Coronary artery (tissue), 2 donors: ENCODE results near the gene ZMIZ1.

Experiments
- DNase-seq: peaks from one replicate; pipeline ENCODE4 v3.0.0-alpha.2; 2017; ENCODE audit warnings: low spot score
- H3K27ac ChIP-seq, 2 donors: fragments of 200-600 bp; sonication (generic); one replicate each; pipeline ENCODE4 v1.5.1; 2016 to 2019
- H3K4me3 ChIP-seq: fragments of 200-600 bp; sonication (generic); 2 replicates; pipeline ENCODE4 v1.5.1; 2016; ENCODE audit warnings: mild to moderate bottlenecking, moderate library complexity
- TF ChIP-seq, protein P1 (sequence below): fragments of 200-600 bp; sonication (generic); IDR thresholded peaks from one replicate; pipeline ENCODE4 v1.5.1; 2019; ENCODE audit warnings: antibody characterized with exemption

The ZMIZ1 gene

DNA sequence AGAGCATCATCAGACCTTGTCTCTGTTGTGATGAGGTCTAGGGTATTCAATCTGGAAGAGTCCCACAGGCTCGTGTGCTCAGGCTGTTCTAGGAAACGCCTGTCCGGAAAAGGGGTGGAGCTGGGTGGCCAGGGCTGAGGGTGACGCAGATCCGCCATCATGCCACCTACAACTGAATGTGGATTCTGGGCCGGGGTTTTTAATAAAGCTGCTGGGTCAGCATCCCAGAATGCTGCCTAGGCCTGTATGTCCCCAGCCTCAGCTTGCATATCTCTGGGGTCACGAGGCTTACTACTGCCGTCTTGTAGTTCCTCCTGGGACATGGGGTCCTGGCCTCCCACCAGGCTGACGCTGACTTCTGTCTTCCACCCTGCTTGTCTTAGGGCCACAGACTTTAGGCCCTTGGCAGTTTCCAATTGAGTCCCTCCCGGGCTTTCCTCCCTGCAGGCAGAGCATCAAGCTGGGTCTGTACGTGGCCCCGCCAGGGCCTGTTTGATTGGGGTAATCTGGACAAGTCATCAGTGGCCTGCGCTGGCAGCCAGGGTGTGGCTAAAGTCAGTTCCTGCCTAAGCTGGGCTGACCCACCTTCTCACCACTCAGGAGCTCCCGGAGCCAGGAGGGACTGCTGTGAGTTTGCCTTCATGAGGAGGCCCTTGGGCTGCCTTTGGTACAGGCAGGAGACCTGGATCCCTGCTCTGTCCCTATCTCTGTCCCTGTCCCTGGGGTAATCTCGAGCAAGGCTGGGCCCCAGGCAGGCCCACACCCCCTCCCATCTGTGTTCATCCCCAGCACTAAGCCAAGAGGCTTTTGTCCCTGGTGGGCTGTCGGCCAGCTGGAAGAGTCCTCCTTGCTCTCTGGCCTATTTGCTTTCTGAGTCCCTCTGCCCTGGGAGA is 79.9 kb downstream of the ZMIZ1 start:
- no peak for DNase-seq
- TF ChIP-seq, protein P1, sequence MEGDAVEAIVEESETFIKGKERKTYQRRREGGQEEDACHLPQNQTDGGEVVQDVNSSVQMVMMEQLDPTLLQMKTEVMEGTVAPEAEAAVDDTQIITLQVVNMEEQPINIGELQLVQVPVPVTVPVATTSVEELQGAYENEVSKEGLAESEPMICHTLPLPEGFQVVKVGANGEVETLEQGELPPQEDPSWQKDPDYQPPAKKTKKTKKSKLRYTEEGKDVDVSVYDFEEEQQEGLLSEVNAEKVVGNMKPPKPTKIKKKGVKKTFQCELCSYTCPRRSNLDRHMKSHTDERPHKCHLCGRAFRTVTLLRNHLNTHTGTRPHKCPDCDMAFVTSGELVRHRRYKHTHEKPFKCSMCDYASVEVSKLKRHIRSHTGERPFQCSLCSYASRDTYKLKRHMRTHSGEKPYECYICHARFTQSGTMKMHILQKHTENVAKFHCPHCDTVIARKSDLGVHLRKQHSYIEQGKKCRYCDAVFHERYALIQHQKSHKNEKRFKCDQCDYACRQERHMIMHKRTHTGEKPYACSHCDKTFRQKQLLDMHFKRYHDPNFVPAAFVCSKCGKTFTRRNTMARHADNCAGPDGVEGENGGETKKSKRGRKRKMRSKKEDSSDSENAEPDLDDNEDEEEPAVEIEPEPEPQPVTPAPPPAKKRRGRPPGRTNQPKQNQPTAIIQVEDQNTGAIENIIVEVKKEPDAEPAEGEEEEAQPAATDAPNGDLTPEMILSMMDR, result no peak
- Histone ChIP-seq H3K4me3 (peak overlapping the region; percentile 10), H3K27ac (peak overlapping the region; percentile 81 to 91)

DNA sequence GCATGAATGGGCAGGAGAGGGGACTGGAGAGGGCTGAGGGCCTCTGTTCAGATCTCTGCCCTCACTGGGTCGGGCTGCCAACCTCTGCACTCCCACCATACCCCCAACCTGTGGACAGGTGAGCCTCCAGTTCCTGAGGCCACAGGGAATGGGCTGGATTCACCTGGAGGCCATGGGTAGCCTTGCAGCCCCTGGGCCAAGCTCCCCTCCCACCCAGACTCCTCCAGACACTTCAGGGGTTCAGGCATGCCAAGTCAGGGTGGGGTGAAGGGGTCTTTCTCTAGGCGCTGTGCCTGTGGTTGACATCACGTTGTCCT is 80.5 kb downstream of the ZMIZ1 start:
- H3K4me3 ChIP-seq, result no peak overlapping the region
- H3K27ac ChIP-seq, result peak overlapping the region; percentile 81 to 91
- TF ChIP-seq, protein P1, result no peak
- DNase-seq, result no peak

DNA sequence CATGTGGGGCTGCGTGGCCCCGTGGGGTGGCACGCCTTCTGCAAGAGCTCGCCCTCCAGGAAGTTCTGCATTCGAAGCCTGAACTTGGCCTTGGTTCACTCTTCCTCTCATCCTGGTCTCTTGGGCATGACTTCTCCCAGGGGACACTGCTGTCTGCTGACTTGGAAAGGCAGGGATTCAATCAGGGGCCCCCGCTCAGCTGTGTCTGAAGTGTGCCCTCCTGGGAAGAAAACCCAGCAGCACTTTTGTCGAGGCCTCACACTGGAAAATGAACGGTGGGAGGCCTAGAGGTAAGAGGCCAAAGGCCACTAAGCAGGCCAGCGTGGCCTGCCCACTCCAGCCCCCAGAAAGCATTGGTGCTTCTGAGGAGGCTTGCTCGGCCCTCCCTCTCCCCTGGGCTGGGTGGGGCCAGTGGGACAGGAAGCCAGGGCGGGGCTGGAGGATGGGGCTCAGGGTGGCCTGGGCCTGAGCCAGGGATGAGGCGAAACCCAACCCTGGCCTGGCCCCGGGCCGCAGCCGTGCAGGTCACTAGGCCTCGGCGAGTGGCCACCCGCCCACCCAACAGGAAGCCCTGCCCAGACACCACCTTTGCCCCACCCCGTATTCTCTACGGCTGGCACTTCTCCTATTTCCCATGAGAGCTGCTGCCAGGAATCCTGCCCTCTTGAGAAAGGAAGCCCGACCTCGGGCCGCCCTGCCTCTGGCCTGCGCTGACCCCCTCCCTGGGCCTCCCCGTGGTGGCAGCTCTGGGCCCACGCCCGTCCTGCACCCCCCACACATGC is 81.1 kb downstream of the ZMIZ1 start:
- DNase-seq, result no peak
- Histone ChIP-seq H3K27ac (peak overlapping the region; percentile 81 to 91), H3K4me3 (peak overlapping the region; percentile 22)
- TF ChIP-seq, protein P1, result no peak

DNA sequence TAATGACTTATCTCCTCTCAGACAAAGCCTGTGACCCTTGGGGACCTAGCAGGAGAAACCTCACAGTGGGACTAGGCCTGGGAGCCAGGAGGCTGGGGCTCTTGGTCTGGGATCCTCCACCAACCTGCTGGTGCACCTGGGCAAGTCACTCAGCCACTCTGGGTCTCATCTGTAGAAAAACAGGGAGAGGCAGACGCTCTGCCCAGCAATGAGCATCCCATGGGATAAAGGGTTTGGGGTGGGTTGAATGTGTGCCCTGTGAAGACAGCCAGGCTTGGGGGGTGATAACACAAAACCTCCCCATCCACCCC is 81.6 kb downstream of the ZMIZ1 start:
- TF ChIP-seq, protein P1, result no peak
- Histone ChIP-seq H3K4me3 (peak overlapping the region; percentile 22), H3K27ac (peak overlapping the region; percentile 81 to 91)
- DNase-seq, result no peak

DNA sequence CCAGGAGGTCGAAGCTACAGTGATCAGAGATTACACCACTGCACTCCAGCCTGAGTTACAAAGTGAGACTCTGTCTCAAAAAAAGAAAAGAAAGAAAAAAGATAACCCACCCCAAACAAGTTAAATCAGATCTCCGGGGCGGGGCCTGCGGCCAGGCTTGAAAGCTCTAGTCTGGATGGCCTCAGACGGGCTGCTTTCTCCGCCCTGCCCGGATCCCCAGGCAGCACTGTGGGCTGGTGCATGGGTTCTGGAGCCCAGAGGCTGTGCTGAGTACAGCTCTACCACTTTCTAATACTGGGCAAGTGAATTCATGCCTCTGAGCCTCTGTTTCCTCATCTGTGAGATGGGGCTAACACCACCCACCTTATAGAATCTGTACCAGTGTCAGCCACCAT is 83.7 kb downstream of the ZMIZ1 start:
- TF ChIP-seq, protein P1, result no peak
- DNase-seq, result no peak
- Histone ChIP-seq H3K4me3 (no peak overlapping the region), H3K27ac (peak overlapping the region; percentile 81 to 91)

DNA sequence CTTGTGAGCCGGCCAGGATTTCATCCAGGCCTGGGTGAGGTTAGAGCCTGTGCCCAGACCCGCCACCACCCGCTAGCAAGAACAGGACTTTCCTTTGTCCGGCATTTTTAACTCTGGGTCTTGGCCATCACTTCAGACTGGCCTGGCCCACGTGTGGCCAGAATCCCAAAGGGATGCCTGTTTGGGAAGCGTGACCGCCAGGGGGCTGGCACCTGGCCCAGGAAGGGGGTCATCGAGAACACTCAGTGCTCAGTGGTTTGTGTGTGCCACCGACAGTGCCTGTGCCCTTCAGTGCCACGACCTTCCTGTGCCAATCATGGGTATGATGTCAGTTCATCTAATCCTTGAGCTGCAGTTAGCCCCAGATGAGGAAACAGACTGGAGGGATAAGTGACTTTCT is 85.0 kb downstream of the ZMIZ1 start:
- peak overlapping the region; percentile 81 to 91 for H3K27ac ChIP-seq
- TF ChIP-seq, protein P1, result no peak
- no peak overlapping the region for H3K4me3 ChIP-seq
- peak; percentile 90 for DNase-seq
